Umbilical cord (tissue), 2 donors: ENCODE results near the gene MTR. TPM values are rescaled to one million over a fixed set of nuclear protein-coding genes. Genes with fewer than 3 reads are reported as not detected.

Experiments
- DNase-seq: peaks from one replicate; pipeline ENCODE4 v3.0.0-alpha.2; 2015; ENCODE audit warnings: low spot score
- total RNA-seq: library from RNA; depleted of rRNA; stranded (reverse); fragments of >200 nt; gene quantifications from one replicate; pipeline ENCODE4 v1.2.3, GENCODE V29; 2014; ENCODE audit warnings: low replicate concordance; ENCODE audit not compliant: insufficient read depth

MTR gene
- total RNA-seq, 1 donor from 2014 or later = 55.6 TPM

DNA sequence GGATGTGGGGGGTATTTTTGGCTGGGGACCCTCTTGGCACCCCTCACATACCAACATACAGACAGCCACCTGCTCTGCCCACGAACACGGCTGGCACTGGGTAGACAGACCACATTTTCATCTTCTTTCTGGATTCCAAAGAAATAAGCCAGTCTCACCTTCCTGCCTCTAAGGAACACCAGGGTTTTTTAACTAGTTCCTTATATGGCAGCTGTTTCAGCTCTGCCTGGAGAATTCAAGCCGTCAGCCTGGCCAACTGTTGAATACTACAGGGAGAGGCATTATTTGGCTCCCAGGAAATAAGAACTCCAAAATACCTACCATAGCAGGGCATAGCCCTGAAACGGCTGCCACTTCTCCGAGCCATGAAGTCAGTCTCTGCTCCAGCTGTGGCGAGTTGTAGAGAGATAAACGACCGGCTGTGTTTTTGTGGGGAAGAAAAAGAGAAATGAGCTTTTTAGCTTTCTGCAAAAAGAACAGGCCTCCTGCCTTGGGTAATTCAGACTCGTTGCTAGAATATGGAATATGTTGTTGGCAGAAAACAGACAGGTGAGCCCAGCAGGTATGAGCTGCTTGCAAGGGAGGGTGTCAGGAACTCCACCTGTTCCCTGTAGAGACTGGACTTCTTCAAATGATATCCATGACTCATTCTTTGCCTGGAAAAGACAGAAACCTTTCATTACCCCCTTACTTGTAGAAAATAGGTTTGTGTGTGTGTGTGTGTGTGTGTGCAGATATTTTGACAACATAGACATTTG, 157.3 kb downstream of the MTR start:
- DNase-seq = peak; percentile 23

DNA sequence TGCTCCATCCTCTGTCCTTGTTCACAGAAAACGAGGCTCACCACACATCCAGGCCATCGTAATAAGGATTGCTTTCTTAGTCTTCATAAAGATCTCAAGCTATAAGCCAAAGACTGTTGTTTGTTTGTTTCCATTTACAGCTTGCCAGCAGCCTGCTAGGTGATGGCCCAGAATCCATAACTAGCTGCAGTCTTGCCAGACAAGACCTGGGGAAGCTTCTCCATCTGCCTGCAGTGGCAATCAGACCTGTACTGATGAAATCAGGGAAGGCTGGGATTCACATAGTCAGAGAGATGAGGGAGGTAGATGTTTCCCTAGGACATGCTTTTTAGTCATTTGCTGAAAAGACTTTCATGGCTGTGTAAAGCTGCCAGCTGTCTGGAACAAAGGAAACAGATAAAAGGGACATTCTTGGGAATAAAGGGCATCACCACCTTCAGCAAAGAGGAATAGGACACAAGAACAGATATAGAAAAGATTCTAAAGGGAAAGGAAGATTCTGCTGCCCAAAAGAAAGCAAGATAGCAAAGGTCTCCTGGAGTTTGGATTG, 158.1 kb downstream of the MTR start:
- DNase-seq = no peak

Other genes with a start within 250 kb of the MTR start
- 45.0 TPM for gene HEATR1, start 190.8 kb upstream of the MTR start, total RNA-seq
- 1.4 TPM for gene ACTN2, start 108.8 kb upstream of the MTR start, total RNA-seq
- not detected for gene MT1HL1, start 209.1 kb downstream of the MTR start, total RNA-seq
- 24.8 TPM for gene RYR2, start 246.9 kb downstream of the MTR start, total RNA-seq